ENCODE results near the gene PASK.
"Not testable (repeated sequence)": the region's sequence is repeated elsewhere in the genome, so short reads cannot be mapped to it uniquely, and the experiment has no call there.

PASK gene

GRCh38 chr2:241148891-241149674 is at the start of gene PASK:
Gene PASK, minus strand, starts transcription at chr2:241149472. Its CDS starts 6,440 bp downstream, at chr2:241143032.
- DNase-seq, result peak; percentile 87

- no peak for DNase-seq
Observed at GRCh38 chr2:241198381-241199279, 49.4 kb upstream of the PASK start.

- no peak for DNase-seq
Observed at GRCh38 chr2:241197947-241198346, 48.7 kb upstream of the PASK start.

- not testable (repeated sequence) for DNase-seq
Observed at GRCh38 chr2:241197246-241197645, 48.0 kb upstream of the PASK start.

GRCh38 chr2:241195506-241196130 is 46.3 kb upstream of the PASK start:
- no peak for DNase-seq

GRCh38 chr2:241194811-241195210 is 45.5 kb upstream of the PASK start:
- DNase-seq, result no peak

- no peak for DNase-seq
Observed at GRCh38 chr2:241193271-241193670, 44.0 kb upstream of the PASK start.

GRCh38 chr2:241191081-241191480 is 41.8 kb upstream of the PASK start:
- DNase-seq, result no peak

GRCh38 chr2:241190291-241190981 is 41.2 kb upstream of the PASK start:
- DNase-seq, result no peak

GRCh38 chr2:241189856-241190201 is 40.6 kb upstream of the PASK start:
- DNase-seq, result no peak

- DNase-seq, result no peak
Observed at GRCh38 chr2:241189093-241189855, 40.0 kb upstream of the PASK start.

GRCh38 chr2:241188361-241189092 is 39.3 kb upstream of the PASK start, which contains the start of gene ANO7:
Gene ANO7, plus strand, starts transcription at chr2:241188677. Its CDS starts 1,387 bp downstream, at chr2:241190064.
- DNase-seq, result no peak

GRCh38 chr2:241187918-241188234 is 38.6 kb upstream of the PASK start:
- DNase-seq, result no peak

- DNase-seq, result no peak
Observed at GRCh38 chr2:241187101-241187917, 38.0 kb upstream of the PASK start.

GRCh38 chr2:241185961-241186360 is 36.7 kb upstream of the PASK start:
- DNase-seq, result no peak

- DNase-seq, result no peak
Observed at GRCh38 chr2:241184901-241185300, 35.6 kb upstream of the PASK start.

GRCh38 chr2:241183221-241183620 is 33.9 kb upstream of the PASK start:
- DNase-seq, result no peak

GRCh38 chr2:241182531-241183133 is 33.4 kb upstream of the PASK start:
- no peak for DNase-seq

- DNase-seq, result no peak
Observed at GRCh38 chr2:241182126-241182525, 32.9 kb upstream of the PASK start.

- no peak for DNase-seq
Observed at GRCh38 chr2:241180495-241180894, 31.2 kb upstream of the PASK start.
